ENCODE measurements around the gene HSPA1L.
"Not testable (repeated sequence)": the region's sequence is repeated elsewhere in the genome, so short reads cannot be mapped to it uniquely, and the experiment has no call there.

The HSPA1L gene

DNA sequence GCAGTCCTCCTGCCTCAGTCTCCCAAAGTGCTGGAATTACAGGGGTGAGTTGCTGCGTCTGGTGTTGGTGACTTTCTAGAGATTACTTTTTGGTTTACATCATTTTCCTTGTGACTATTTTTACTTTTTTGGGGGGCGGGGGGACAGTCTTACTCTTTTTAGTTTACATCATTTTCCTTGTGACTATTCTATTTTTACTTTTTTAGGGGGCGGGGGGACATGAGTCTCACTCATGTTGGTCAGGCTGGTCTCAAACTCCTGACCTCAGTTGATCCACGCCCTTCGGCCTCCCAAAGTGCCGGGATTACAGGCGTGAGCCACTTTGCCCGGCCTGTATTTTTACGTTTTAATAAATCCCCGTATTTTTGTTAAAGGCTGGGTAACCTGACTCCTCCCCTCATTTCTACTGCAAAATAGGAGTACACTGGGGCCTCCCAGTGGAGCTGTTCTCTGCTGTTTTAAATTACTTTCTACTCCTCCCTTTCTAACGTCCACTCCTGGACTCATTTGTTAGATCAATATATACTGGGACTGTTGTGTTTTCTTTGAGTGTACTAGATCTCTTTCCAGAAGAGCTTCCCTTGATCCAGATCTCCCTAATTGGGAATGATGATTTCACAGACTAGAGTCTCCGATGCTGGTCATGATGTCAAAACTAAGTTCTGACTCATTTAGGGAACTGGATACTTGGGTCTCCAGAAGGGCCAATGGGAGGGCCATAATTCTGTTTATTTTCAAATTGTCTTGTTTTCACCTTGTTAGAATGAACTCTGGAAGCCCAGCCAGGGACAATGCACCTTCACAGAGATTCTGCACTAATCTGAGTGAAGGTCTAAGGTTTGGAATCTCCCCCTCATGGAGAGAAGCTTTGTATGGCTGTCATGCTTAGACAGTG, 21.6 kb upstream of the HSPA1L start:
- DNase-seq: no peak

DNA sequence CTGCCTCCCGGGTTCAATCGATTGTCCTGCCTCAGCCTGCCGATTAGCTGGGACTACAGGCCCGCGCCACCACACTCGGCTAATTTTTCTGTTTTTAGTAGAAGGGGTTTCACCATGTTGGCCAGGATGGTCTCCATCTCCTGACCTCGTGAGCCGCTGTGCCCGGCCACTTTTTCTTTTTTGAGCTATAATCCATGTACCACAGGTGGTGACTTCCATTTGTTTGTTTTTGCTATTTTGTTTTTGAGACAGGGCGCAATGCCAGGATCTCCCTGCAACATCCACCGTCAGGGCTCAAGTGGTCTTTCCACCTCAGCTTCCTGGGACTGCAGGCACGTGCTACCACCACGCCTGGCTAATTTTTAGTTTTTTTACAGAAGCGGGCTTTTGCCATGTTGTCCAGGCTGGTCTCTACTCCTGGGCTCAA, 21.0 kb upstream of the HSPA1L start:
- no peak for DNase-seq

DNA sequence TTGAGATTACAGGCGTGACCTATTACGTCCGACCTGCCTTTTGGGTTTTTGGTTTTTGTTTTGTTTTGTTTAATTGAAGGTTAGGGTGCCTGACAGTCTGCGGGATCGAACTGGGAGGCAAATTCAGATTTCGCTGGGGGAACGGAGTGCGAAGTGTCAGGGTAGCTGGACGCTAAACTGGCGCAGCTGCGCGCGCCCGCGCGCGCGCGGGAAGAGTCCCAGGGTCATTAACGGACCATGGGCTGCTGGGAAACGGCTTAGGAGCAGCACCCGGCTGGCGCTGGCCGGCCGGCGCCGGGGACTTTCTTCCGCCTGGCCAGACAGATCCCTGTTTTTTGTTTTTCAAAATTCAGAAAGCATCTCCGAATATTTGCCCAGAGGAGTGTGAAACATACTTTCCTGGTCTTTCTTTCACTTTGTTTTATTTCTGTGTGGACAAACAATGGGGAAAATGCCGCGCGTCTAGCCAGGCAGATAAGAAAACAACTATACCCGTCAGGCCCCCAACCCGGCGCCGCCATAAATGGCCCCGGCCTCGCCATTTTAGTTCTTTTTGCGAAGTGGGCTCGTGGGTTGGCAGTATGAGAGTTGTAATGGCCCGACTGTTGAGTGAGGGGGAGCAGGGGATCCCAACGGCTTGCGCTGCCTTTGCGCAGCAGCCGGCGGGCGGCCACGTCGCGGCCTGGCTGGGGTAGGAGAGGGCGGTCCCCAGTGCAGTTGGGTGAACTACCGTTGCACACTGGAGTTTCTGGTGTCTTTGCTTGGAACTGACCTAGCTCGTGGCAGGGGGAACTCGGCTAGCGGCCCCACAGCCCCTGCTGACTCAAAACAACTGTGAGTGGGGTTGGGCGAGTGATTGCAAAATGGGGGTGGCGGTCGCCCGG, 19.5 kb upstream of the HSPA1L start:
- DNase-seq: peak; percentile 63

DNA sequence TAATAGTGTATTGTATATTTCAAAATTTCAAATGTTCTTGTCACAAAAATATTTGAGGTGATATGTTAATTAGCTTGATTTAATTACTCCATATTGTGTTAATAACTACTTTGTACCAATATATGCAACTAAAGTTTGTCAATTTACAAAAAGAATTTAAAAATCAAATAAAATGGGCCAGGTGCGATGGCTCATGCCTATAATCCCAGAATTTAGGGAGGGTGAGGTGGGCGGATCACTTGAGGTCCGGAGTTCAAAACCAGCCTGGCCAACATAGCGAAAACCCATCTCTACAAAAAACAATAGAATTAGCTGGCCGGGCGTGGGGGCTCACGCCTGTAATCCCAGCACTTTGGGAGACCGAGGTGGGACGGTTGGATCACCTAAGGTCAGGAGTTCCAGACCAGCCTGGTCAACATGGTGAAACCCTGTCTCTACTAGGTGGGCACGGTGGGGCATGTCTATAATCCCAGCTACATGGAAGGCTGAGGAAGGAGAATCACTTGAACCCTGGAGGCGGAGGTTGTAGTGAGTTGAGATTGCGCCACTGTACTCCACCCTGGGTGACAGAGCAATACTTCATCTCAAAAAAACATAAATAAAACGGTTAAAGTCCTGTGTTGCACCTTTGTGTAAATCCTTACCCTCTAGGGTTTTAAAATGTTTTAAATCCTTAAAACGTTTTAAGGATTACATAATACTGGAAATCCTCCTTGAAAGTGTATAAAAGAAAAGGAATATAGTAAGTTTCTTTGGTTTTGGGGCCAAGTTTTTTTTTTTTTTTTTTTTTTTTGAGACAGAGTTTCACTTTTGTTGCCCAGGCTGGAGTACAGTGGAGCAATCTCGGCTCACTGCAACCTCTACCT, 16.5 kb upstream of the HSPA1L start:
- DNase-seq: peak; percentile 7

DNA sequence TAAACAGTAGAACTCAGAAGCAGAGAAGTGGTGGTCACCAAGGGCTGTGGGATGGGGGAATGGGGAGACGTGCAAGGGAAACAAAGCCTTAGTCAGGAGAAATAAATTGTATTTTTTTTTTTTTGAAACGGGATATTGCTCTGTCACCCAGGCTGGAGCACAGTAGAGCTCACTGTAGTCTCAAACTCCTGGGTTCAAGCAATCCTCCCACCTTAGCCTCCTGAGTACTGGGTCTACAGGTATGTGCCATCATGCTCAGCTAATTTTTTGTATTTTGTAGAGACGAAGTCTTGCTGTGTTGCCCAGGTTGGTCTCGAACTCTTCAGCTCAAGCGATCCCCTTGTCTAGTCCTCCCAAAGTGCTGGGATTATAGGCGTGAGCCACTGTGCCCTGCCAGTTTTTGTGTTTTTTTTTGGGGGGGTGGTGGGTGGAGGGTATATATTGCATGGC, 15.8 kb upstream of the HSPA1L start:
- DNase-seq: no peak

DNA sequence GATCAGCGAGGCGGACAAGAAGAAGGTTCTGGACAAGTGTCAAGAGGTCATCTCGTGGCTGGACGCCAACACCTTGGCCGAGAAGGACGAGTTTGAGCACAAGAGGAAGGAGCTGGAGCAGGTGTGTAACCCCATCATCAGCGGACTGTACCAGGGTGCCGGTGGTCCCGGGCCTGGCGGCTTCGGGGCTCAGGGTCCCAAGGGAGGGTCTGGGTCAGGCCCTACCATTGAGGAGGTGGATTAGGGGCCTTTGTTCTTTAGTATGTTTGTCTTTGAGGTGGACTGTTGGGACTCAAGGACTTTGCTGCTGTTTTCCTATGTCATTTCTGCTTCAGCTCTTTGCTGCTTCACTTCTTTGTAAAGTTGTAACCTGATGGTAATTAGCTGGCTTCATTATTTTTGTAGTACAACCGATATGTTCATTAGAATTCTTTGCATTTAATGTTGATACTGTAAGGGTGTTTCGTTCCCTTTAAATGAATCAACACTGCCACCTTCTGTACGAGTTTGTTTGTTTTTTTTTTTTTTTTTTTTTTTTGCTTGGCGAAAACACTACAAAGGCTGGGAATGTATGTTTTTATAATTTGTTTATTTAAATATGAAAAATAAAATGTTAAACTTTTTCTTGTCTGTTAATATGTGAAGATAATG, 14.7 kb upstream of the HSPA1L start:
- peak; percentile 42 for DNase-seq

DNA sequence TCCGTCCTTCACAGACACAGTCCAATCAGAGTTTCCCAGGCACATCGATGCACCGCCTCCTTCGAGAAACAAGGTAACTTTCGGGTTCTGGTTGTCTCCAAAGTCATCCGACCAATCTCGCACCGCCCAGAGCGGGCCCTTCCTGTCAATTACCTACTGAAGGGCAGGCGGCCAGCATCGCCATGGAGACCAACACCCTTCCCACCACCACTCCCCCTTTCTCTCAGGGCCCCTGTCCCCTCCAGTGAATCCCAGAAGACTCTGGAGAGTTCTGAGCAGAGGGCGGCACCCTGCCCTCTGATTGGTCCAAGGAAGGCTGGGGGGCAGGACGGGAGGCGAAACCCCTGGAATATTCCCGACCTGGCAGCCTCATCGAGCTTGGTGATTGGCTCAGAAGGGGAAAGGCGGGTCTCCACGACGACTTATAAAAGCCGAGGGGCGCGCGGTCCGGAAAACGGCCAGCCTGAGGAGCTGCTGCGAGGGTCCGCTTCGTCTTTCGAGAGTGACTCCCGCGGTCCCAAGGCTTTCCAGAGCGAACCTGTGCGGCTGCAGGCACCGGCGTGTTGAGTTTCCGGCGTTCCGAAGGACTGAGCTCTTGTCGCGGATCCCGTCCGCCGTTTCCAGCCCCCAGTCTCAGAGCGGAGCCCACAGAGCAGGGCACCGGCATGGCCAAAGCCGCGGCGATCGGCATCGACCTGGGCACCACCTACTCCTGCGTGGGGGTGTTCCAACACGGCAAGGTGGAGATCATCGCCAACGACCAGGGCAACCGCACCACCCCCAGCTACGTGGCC, 12.4 kb upstream of the HSPA1L start, which contains the start of gene HSPA1B:
Gene HSPA1B (plus strand): TSS at position 453 of the 794 bp plus-strand sequence. CDS start 213 bp downstream, at position 666.
- peak; percentile 99 for DNase-seq

DNA sequence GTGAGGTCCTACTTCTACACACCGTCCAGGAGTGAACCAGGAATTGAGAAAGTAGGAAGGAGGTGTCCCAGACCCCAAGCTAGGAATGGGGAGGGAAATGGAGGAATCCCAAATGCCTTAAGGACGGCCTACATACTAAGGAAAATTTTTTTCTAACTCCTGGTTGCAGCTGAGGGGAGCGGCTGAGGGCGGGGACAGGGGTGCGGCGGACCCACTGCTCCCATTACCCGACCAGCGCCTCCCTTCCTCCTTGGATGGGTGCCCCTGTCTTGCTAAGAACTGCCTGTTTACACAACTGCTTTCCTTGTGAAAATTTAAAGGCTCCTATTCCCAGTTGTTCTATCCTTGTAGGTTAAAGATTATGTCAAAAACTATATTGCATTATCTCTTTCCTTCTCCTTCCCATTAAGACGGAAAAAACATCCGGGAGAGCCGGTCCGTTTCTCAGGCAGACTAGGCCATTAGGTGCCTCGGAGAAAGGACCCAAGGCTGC, 11.8 kb upstream of the HSPA1L start:
- DNase-seq: peak; percentile 81

DNA sequence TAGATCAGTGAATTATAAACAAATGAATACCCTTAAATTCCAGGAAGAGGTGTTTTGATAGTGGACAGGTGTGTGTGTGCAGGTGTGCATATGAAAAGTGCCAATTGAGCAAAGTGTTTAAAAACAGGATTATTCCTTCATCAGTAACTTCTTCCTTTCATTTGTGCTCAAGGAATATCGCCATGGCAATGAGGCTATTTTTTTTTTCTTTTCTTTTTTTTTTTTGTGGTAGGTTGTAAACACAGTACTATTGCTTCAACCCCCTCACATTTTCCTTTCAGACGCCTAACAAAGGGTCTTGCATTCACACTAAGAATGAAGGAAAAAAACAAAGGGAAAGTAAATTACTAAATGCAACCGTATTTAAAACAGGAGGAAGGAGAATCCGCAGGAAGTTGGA, 10.5 kb upstream of the HSPA1L start:
- no peak for DNase-seq

DNA sequence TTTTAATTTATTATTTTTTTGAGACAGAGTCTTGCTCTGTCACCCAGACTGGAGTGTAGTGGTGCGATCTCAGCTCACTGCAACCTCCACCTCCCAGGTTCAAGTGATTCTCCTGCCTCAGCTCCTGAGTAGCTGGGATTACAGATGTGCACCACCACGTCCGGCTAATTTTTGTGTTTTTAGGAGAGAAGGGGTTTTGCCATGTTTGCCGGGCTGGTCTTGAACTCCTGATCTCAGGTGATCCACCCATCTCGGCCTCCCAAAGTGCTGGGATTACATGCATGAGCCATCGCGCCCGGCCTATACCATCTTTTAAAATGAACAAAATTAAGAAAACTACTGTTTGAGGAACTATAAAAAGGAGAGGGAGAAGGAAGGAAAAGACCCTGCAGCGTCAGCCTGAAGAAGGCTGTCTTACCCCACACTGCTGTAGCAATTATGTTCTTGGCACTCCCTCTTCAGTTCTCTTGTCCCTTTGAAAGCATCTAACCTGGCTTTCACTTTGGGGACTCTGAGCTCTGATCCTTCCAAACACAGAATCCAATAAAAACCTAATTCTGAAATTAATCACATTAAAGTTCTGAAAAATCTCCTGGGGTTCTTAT, 8.6 kb upstream of the HSPA1L start:
- DNase-seq: peak; percentile 29

DNA sequence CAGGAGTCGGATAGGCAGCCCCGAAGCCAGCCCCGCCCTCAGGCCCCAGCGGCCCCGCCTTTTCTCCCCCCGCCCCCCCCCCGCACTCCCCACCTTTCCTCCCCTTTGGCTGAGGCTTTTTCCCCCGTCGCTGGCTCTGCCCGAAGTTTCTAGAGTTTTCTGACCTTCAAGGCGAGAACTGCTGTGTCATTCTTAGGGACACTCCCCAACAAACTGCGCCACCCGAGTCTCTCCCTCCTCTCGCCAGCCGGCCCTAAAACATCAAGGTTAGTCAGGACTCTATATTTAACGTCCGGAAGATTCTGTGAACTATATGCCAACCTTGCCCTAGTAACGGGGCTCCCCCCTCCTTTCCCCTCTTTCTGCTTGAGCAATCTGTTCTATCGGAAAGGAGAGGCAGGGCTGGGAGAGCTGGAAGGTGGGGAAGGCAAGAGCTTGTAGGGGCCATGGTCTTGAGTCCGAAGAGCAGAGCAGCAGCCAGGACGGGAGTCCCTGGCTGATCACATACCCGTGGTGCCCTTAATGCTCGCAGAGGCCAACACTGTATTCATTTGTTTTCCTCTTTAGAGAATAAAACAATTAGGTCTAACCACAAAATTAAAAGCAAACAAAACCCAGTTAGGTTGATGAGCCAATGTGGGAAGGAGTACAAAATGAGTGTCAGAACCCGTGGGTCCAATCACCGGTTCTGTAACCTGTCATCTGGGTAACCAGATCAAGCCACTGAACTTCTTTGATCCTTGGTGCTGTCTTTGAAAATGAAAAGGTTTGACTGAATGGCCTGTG, 7.1 kb upstream of the HSPA1L start:
- peak; percentile 81 for DNase-seq

DNA sequence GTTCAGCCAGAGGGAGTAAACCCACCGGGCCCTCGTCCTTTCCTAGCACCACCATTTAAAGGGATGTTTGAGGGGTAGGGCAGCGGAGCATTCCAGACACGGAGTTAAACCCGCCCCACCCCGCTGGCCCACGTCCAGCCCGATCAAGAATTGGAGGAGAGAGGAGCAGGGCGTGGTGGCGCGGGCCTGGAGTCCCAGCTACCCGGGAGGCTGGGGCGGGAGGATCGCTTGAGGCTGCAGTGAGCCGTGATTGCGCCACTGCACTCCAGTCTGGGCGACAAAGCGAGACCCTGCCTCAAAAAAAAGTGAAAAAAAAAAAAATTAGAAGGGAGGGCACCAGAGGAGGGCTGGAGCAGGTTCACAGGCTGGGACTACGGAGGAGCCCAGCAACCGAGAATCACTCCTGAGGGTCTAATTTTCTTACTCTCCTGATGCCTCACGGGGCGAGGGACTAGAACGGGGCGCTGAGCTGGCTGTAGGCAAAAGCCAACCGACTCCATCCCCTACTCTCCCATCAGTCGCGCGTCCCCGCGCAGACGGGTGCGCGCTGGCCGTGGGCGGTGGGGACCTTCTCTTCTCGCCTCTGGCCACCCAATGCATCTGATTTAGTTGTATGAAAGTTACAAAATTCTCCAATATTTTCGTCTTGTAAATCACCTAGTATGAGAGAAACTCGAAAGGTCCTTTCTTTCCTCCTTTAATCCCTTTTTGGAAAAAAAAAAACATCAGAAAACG, 6.4 kb upstream of the HSPA1L start:
- no peak for DNase-seq

DNA sequence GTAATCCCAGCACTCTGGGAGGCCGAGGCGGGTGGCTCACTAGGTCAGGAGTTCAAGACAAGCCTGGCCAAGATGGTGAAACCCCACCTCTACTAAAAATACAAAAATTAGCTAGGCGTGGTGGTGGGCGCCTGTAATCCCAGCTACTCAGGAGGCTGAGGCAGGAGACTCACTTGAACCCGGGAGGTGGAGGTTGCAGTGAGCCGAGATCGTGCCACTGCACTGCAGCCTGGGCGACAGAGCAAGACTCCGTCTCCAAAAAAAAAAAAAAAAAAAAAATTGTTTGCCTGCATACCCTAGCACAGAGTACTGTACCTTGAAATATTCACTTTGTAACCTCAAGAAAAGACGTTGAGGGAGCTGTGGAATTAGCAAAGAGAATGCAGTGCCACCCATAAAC, 5.3 kb upstream of the HSPA1L start:
- DNase-seq: not testable (repeated sequence)

DNA sequence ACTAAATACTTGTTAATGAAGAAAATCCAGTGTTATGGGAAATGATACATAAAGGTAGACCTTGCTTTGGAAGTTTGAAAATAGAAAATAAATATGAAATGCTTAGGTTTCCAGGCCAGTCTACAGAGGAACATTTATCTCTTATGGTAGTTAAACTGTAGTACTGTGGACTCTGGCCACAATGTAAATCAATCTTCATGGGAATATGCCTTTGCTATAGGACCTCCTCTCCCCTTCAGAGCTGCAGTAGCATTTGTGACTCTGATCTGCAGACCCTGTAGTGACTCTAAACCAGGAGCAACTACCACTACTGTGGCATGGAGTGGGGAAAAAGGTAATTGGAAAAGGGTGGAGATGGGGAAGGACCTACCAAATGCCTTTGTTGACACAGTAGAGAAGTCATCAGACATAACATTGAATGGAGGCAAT, 4.8 kb upstream of the HSPA1L start:
- DNase-seq: no peak

DNA sequence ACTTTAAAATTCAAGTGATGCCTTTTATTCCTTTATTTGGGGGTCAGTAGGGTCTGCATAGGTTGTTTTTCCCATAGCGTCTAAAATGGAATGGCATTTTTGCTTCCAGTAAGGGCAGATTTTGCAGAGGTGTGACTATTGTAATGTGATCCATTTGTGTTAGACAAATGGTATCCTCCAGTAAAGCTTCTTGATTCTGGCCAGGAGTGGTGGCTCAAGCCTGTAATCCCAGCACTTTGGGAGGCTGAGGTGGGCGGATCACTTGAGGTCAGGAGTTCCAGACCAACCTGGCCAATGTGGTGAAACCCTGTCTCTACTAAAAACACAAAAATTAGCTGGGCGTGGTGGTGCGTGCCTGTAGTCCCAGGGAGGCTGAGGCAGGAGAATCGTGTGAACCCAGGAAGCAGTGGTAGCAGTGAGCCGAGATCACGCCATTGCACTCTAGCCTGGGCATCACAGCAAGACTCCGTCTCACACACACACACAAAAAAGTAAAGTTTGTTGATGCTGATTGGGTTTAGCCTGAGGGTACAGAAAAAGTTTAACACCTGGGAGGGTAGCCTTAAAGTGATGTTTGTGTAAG, 2.9 kb upstream of the HSPA1L start:
- DNase-seq: not testable (repeated sequence)

DNA sequence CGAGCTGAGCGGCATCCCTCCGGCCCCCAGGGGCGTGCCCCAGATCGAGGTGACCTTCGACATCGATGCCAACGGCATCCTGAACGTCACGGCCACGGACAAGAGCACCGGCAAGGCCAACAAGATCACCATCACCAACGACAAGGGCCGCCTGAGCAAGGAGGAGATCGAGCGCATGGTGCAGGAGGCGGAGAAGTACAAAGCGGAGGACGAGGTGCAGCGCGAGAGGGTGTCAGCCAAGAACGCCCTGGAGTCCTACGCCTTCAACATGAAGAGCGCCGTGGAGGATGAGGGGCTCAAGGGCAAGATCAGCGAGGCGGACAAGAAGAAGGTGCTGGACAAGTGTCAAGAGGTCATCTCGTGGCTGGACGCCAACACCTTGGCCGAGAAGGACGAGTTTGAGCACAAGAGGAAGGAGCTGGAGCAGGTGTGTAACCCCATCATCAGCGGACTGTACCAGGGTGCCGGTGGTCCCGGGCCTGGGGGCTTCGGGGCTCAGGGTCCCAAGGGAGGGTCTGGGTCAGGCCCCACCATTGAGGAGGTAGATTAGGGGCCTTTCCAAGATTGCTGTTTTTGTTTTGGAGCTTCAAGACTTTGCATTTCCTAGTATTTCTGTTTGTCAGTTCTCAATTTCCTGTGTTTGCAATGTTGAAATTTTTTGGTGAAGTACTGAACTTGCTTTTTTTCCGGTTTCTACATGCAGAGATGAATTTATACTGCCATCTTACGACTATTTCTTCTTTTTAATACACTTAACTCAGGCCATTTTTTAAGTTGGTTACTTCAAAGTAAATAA, 2.2 kb upstream of the HSPA1L start:
- DNase-seq: peak; percentile 50

DNA sequence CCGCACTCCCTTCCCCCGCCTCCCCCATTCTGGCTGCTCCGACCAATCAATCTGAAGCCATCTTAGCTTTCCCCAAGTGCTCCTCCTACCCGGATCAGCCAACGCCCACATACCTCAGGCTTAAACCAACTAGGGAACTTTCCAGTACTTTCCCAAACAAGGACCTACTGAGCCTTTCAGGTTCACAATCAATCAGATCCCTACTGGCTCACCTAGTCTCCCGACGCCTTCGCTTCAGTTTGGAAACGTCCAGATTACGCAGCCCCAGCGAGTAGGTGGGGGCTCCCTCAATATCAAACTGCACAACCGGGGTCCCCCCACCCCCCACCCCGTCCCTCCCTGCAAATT, 432 bp downstream of the HSPA1L start:
- DNase-seq: peak; percentile 79

DNA sequence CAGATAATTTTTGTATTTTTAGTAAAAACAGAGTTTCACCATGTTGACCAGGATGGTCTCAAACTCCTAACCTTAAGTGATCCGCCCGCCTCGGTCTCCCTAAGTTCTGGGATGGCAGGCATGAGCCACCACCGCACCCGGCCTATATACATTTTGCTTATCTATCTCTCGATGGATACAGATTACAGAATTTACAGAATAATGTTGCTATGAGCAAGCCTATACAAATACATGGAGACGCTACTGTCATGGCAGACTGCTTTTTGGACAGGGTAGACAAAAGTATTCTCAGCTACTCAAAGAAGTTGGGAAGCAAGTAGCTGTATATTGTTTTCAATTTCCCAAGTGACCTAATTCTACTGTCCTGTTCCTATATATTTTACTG, 1.6 kb downstream of the HSPA1L start:
- no peak for DNase-seq
